Parathyroid adenoma (tissue), 2 donors: ENCODE results near the gene POLR1A.

Experiments
- H2AFZ ChIP-seq: fragments of 300-600 bp; sonication (generic); one replicate; pipeline ENCODE4 v1.7.0; 2017; ENCODE audit warnings: antibody characterized with exemption, mild to moderate bottlenecking
- H3K27ac ChIP-seq: fragments of 300-600 bp; sonication (generic); one replicate; pipeline ENCODE4 v1.7.0; 2017
- H3K27me3 ChIP-seq: fragments of 300-600 bp; sonication (generic); one replicate; pipeline ENCODE4 v1.7.0; 2017; ENCODE audit warnings: low read length; ENCODE audit not compliant: control insufficient read depth, insufficient read depth
- H3K36me3 ChIP-seq: fragments of 300-600 bp; sonication (generic); one replicate; pipeline ENCODE4 v1.7.0; 2017; ENCODE audit warnings: low read length; ENCODE audit not compliant: control insufficient read depth, insufficient read depth
- H3K4me1 ChIP-seq: fragments of 300-600 bp; sonication (generic); one replicate; pipeline ENCODE4 v1.7.0; 2017; ENCODE audit warnings: control low read depth
- H3K4me2 ChIP-seq: fragments of 300-600 bp; sonication (generic); one replicate; pipeline ENCODE4 v1.7.0; 2017; ENCODE audit warnings: low read length
- H3K4me3 ChIP-seq: fragments of 300-600 bp; sonication (generic); one replicate; pipeline ENCODE4 v1.7.0; 2017; ENCODE audit warnings: low read depth, low read length
- H3K79me2 ChIP-seq: fragments of 300-600 bp; sonication (generic); one replicate; pipeline ENCODE4 v1.7.0; 2017; ENCODE audit warnings: control low read depth
- H3K9ac ChIP-seq: fragments of 300-600 bp; sonication (generic); one replicate; pipeline ENCODE4 v1.7.0; 2017; ENCODE audit warnings: mild to moderate bottlenecking
- H3K9me3 ChIP-seq: fragments of 300-600 bp; sonication (generic); one replicate; pipeline ENCODE4 v1.7.0; 2017; ENCODE audit warnings: low read length; ENCODE audit not compliant: control insufficient read depth
- TF ChIP-seq, protein P1 (sequence below): fragments of 300-600 bp; sonication (generic); IDR thresholded peaks from one replicate; pipeline ENCODE4 v1.7.0; 2017; ENCODE audit warnings: antibody characterized with exemption, mild to moderate bottlenecking
- donor health status: primary hyperparathyroidism.

POLR1A gene

GRCh38 chr2:86078774-86079545 lies 26.7 kb downstream of the POLR1A start:
- H3K79me2 ChIP-seq = no peaks in the 10 kb centered on the region
- H3K36me3 ChIP-seq = no peaks in the 10 kb centered on the region
- no peak overlapping the region for H3K4me3 ChIP-seq
- no peak overlapping the region for H2AFZ ChIP-seq
- peak overlapping the region; percentile 43 for H3K27ac ChIP-seq
- no peak overlapping the region for H3K9ac ChIP-seq
- TF ChIP-seq, protein P1, sequence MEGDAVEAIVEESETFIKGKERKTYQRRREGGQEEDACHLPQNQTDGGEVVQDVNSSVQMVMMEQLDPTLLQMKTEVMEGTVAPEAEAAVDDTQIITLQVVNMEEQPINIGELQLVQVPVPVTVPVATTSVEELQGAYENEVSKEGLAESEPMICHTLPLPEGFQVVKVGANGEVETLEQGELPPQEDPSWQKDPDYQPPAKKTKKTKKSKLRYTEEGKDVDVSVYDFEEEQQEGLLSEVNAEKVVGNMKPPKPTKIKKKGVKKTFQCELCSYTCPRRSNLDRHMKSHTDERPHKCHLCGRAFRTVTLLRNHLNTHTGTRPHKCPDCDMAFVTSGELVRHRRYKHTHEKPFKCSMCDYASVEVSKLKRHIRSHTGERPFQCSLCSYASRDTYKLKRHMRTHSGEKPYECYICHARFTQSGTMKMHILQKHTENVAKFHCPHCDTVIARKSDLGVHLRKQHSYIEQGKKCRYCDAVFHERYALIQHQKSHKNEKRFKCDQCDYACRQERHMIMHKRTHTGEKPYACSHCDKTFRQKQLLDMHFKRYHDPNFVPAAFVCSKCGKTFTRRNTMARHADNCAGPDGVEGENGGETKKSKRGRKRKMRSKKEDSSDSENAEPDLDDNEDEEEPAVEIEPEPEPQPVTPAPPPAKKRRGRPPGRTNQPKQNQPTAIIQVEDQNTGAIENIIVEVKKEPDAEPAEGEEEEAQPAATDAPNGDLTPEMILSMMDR = peak; percentile 55
- H3K9me3 ChIP-seq = no peaks in the 10 kb centered on the region
- no peaks in the 10 kb centered on the region for H3K27me3 ChIP-seq
- H3K4me2 ChIP-seq = no peak overlapping the region
- H3K4me1 ChIP-seq = peaks cover 7% of the 10 kb centered on the region

DNA sequence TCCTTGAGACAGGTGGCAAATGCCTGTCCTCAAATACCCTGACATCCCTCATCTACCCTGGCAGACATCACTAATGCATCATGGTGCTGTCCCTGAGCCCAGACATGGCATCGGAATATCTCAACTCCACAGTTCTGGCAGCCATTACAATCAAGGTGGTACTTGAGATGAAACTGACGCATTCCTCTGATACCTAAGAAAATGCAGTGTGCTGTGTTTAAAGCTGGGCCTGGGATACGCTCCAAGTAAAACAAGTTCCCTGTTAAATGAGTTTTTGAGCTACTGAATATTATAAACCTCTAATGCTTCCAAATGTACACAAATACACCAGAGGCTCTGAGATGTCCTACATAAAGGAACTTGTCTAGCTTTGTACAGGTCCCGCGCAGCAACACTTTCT lies 29.8 kb downstream of the POLR1A start:
- peaks cover 7% of the 10 kb centered on the region for H3K4me1 ChIP-seq
- no peak overlapping the region for H3K27ac ChIP-seq

DNA sequence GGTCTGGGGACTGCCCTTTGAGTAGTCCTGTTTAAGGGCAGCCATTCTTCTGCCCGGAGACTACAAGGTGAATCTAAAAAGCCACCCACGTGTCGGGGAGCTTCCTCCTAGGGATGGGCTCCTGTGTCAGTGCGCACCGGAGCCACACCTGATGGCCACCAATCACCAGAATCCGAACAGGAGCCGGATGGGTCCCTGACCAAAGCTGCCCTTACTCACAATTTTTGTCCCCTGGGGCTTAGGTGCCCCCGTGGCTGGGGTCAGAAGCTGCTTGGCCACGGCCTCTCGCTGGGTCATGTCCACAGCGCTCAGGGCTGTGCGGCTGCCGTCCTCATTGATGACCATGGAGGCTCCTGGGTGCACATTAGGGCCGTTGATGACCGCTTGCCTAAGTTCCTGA lies 30.9 kb downstream of the POLR1A start:
- Histone ChIP-seq H3K4me2 (no peak overlapping the region), H3K27me3 (no peaks in the 10 kb centered on the region), H3K4me3 (no peak overlapping the region), H3K27ac (no peak overlapping the region), H2AFZ (no peak overlapping the region), H3K9ac (no peak overlapping the region), H3K9me3 (no peaks in the 10 kb centered on the region), H3K79me2 (no peaks in the 10 kb centered on the region), H3K36me3 (no peaks in the 10 kb centered on the region), H3K4me1 (peaks cover 7% of the 10 kb centered on the region)
- TF ChIP-seq, protein P1 = no peak

More for the DNA sequence above, 29.8 kb downstream of the POLR1A start:
- H3K9ac ChIP-seq = no peak overlapping the region
- H3K27me3 ChIP-seq = no peaks in the 10 kb centered on the region
- H2AFZ ChIP-seq = no peak overlapping the region
- H3K9me3 ChIP-seq = no peaks in the 10 kb centered on the region
- H3K4me3 ChIP-seq = no peak overlapping the region
- H3K36me3 ChIP-seq = no peaks in the 10 kb centered on the region
- H3K4me2 ChIP-seq = no peak overlapping the region
- H3K79me2 ChIP-seq = no peaks in the 10 kb centered on the region
- TF ChIP-seq, protein P1 = no peak

DNA sequence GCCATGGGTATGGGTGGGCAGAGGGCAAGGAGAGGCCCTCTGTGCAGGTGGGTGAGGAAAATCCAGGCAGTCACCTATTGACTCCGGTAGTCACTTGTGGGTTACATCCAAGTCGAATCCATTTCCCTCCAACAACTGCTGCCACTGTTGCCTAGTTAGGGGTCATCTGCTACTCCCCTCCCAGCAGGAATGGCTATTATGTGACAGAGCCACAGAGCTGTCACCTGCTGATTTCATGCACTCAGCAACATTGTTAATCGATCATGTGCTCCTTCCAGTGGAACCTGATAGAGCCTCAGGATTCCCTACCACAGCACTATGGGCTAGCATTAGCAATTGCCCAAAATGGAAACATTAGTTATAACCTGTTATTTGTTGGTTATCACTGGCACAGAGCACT lies 31.4 kb downstream of the POLR1A start:
- Histone ChIP-seq H3K9me3 (no peaks in the 10 kb centered on the region), H3K27ac (no peak overlapping the region), H3K36me3 (no peaks in the 10 kb centered on the region), H3K4me3 (no peak overlapping the region), H3K9ac (no peak overlapping the region), H2AFZ (no peak overlapping the region), H3K4me1 (peaks cover 7% of the 10 kb centered on the region), H3K27me3 (no peaks in the 10 kb centered on the region), H3K79me2 (no peaks in the 10 kb centered on the region), H3K4me2 (no peak overlapping the region)
- TF ChIP-seq, protein P1 = no peak

GRCh38 chr2:86073225-86073624 lies 32.5 kb downstream of the POLR1A start:
- Histone ChIP-seq H3K4me1 (peaks cover under 1% of the 10 kb centered on the region), H3K4me2 (no peak overlapping the region), H3K9ac (no peak overlapping the region), H3K27me3 (no peaks in the 10 kb centered on the region), H3K79me2 (no peaks in the 10 kb centered on the region), H2AFZ (no peak overlapping the region), H3K4me3 (no peak overlapping the region), H3K36me3 (no peaks in the 10 kb centered on the region), H3K27ac (no peak overlapping the region), H3K9me3 (no peaks in the 10 kb centered on the region)
- TF ChIP-seq, protein P1 = no peak
